ENCODE measurements around the gene TMEM255A.

The TMEM255A gene

GRCh38 chrX:120281021-120281624 lies 30.1 kb downstream of the TMEM255A start:
- no peak for ATAC-seq

GRCh38 chrX:120274958-120275357 lies 36.3 kb downstream of the TMEM255A start:
- TF ChIP-seq ZNF565 (CRISPR knock-in tag; conservative IDR thresholded peaks at IDR 0.05; ENCODE audit: low read depth) (no peak), CREB5 (CRISPR knock-in tag; IDR thresholded peaks at IDR 0.05; ENCODE audit: low read depth) (no peak), TCF4 (CRISPR knock-in tag; IDR thresholded peaks at IDR 0.05; ENCODE audit: borderline replicate concordance) (no peak), BACH2 (CRISPR knock-in tag; IDR thresholded peaks at IDR 0.05; ENCODE audit: borderline replicate concordance) (no peak), ZNF8 (CRISPR knock-in tag; IDR thresholded peaks at IDR 0.05) (no peak), OSR1 (CRISPR knock-in tag; IDR thresholded peaks at IDR 0.05) (no peak), TSHZ2 (CRISPR knock-in tag; IDR thresholded peaks at IDR 0.05) (no peak), SNAI2 (CRISPR knock-in tag; IDR thresholded peaks at IDR 0.05) (no peak), TOX (CRISPR knock-in tag; IDR thresholded peaks at IDR 0.05; ENCODE audit: borderline replicate concordance) (no peak)
- ATAC-seq: no peak

More at GRCh38 chrX:120281021-120281624, 30.1 kb downstream of the TMEM255A start:
- TF ChIP-seq OSR1 (CRISPR knock-in tag; IDR thresholded peaks at IDR 0.05): no peak
- no peak for TF ChIP-seq ZNF70 (CRISPR knock-in tag; IDR thresholded peaks at IDR 0.05)
- TF ChIP-seq ZFP30 (CRISPR knock-in tag; IDR thresholded peaks at IDR 0.05): no peak
- TF ChIP-seq TOX (CRISPR knock-in tag; IDR thresholded peaks at IDR 0.05; ENCODE audit: borderline replicate concordance): no peak
- no peak for TF ChIP-seq ARNTL (CRISPR knock-in tag; IDR thresholded peaks at IDR 0.05; ENCODE audit: borderline replicate concordance, low read depth)
- TF ChIP-seq RARB (CRISPR knock-in tag; IDR thresholded peaks at IDR 0.05): no peak
- no peak for TF ChIP-seq TCF4 (CRISPR knock-in tag; IDR thresholded peaks at IDR 0.05; ENCODE audit: borderline replicate concordance)
- TF ChIP-seq, protein P1, sequence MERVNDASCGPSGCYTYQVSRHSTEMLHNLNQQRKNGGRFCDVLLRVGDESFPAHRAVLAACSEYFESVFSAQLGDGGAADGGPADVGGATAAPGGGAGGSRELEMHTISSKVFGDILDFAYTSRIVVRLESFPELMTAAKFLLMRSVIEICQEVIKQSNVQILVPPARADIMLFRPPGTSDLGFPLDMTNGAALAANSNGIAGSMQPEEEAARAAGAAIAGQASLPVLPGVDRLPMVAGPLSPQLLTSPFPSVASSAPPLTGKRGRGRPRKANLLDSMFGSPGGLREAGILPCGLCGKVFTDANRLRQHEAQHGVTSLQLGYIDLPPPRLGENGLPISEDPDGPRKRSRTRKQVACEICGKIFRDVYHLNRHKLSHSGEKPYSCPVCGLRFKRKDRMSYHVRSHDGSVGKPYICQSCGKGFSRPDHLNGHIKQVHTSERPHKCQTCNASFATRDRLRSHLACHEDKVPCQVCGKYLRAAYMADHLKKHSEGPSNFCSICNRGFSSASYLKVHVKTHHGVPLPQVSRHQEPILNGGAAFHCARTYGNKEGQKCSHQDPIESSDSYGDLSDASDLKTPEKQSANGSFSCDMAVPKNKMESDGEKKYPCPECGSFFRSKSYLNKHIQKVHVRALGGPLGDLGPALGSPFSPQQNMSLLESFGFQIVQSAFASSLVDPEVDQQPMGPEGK (CRISPR knock-in tag; IDR thresholded peaks at IDR 0.05; ENCODE audit: borderline replicate concordance): no peak
- TF ChIP-seq ZFP3 (CRISPR knock-in tag; IDR thresholded peaks at IDR 0.05): no peak
- no peak for TF ChIP-seq CSDC2 (CRISPR knock-in tag; IDR thresholded peaks at IDR 0.05)
- no peak for TF ChIP-seq CSRNP3 (CRISPR knock-in tag; IDR thresholded peaks at IDR 0.05)
- TF ChIP-seq, protein P2, sequence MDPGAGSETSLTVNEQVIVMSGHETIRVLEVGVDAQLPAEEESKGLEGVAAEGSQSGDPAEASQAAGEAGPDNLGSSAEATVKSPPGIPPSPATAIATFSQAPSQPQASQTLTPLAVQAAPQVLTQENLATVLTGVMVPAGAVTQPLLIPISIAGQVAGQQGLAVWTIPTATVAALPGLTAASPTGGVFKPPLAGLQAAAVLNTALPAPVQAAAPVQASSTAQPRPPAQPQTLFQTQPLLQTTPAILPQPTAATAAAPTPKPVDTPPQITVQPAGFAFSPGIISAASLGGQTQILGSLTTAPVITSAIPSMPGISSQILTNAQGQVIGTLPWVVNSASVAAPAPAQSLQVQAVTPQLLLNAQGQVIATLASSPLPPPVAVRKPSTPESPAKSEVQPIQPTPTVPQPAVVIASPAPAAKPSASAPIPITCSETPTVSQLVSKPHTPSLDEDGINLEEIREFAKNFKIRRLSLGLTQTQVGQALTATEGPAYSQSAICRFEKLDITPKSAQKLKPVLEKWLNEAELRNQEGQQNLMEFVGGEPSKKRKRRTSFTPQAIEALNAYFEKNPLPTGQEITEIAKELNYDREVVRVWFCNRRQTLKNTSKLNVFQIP (CRISPR knock-in tag; IDR thresholded peaks at IDR 0.05; ENCODE audit: borderline replicate concordance, low read depth): no peak
- TF ChIP-seq ISL1 (CRISPR knock-in tag; IDR thresholded peaks at IDR 0.05): no peak
- no peak for TF ChIP-seq ZNF565 (CRISPR knock-in tag; conservative IDR thresholded peaks at IDR 0.05; ENCODE audit: low read depth)

DNA sequence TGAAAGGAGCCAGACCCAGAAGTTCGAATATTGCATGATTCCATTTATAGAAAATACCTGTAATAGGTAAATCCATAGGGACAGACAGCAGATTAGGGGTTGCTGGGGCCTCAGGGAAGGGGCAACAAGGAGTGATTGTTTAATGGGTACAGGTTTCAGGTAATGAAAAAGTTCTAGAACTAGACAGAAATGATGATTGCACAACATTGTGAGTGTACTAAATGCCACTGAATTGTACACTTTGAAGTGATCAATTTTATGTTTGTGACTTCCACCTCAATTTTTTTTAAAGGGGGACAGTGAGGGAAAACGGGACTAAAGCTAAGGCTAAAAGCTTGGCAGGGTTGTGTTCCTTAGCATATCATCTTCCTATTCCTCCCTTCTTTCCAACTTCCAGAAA lies 37.1 kb downstream of the TMEM255A start:
- no peak for ATAC-seq
- TF ChIP-seq CREB5 (CRISPR knock-in tag; IDR thresholded peaks at IDR 0.05; ENCODE audit: low read depth) (no peak), ISL1 (CRISPR knock-in tag; IDR thresholded peaks at IDR 0.05) (no peak), ZNF565 (CRISPR knock-in tag; conservative IDR thresholded peaks at IDR 0.05; ENCODE audit: low read depth) (no peak), ZFP3 (CRISPR knock-in tag; IDR thresholded peaks at IDR 0.05) (no peak), ZNF70 (CRISPR knock-in tag; IDR thresholded peaks at IDR 0.05) (no peak), PPARA (CRISPR knock-in tag; IDR thresholded peaks at IDR 0.05; ENCODE audit: borderline replicate concordance) (no peak), OSR1 (CRISPR knock-in tag; IDR thresholded peaks at IDR 0.05) (no peak), BACH2 (CRISPR knock-in tag; IDR thresholded peaks at IDR 0.05; ENCODE audit: borderline replicate concordance) (no peak), ESRRG (CRISPR knock-in tag; IDR thresholded peaks at IDR 0.05) (no peak), SNAI2 (CRISPR knock-in tag; IDR thresholded peaks at IDR 0.05) (no peak), TOX (CRISPR knock-in tag; IDR thresholded peaks at IDR 0.05; ENCODE audit: borderline replicate concordance) (no peak), RARB (CRISPR knock-in tag; IDR thresholded peaks at IDR 0.05) (no peak), ZFP30 (CRISPR knock-in tag; IDR thresholded peaks at IDR 0.05) (no peak), ZC3H10 (CRISPR knock-in tag; IDR thresholded peaks at IDR 0.05) (no peak)
- TF ChIP-seq, protein P1 (CRISPR knock-in tag; IDR thresholded peaks at IDR 0.05; ENCODE audit: borderline replicate concordance): no peak

Measured in SK-N-SH treated with all-trans-retinoic acid at 6 μM for 48 hours (cell line).